WI38 (cell line): ENCODE measurements around the gene SLC22A7.

Experiments
- H3K4me3 ChIP-seq: 2 replicates; pipeline ENCODE4 v1.5.1; 2011; ENCODE audit warnings: low read depth, mild to moderate bottlenecking, control low read depth, low read length
- TF ChIP-seq, protein P1 (sequence below): IDR thresholded peaks from 2 replicates; pipeline ENCODE4 v1.5.1; 2012; ENCODE audit warnings: low read depth, mild to moderate bottlenecking, control low read depth, low read length

SLC22A7 gene

DNA sequence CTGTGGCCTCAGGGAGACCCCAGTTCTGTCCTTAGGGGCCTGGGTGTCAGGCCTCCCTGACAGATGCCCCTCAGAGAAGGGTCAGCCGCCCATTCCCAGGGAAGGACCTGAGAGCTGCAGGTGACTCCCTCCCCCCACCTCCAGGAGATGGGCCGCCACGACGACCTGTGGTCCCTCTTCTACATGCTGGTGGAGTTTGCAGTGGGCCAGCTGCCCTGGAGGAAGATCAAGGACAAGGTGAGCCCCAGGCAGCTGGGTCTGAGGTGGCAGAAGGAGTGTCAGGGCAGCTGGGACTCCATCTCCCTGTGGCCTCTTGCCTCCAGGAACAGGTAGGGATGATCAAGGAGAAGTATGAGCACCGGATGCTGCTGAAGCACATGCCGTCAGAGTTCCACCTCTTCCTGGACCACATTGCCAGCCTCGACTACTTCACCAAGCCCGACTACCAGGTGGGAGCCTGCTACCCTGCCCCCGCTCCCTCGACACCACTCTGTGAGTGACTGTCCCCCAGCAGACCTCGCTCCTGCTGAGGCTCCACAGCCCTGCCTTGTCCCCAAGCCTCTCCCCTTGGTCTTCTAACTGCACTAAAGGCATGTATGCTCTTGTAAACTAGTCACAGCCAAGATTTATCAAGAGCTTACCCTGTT lies 42.5 kb upstream of the SLC22A7 start:
- TF ChIP-seq, protein P1, sequence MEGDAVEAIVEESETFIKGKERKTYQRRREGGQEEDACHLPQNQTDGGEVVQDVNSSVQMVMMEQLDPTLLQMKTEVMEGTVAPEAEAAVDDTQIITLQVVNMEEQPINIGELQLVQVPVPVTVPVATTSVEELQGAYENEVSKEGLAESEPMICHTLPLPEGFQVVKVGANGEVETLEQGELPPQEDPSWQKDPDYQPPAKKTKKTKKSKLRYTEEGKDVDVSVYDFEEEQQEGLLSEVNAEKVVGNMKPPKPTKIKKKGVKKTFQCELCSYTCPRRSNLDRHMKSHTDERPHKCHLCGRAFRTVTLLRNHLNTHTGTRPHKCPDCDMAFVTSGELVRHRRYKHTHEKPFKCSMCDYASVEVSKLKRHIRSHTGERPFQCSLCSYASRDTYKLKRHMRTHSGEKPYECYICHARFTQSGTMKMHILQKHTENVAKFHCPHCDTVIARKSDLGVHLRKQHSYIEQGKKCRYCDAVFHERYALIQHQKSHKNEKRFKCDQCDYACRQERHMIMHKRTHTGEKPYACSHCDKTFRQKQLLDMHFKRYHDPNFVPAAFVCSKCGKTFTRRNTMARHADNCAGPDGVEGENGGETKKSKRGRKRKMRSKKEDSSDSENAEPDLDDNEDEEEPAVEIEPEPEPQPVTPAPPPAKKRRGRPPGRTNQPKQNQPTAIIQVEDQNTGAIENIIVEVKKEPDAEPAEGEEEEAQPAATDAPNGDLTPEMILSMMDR = no peak
- H3K4me3 ChIP-seq = no peak overlapping the region

DNA sequence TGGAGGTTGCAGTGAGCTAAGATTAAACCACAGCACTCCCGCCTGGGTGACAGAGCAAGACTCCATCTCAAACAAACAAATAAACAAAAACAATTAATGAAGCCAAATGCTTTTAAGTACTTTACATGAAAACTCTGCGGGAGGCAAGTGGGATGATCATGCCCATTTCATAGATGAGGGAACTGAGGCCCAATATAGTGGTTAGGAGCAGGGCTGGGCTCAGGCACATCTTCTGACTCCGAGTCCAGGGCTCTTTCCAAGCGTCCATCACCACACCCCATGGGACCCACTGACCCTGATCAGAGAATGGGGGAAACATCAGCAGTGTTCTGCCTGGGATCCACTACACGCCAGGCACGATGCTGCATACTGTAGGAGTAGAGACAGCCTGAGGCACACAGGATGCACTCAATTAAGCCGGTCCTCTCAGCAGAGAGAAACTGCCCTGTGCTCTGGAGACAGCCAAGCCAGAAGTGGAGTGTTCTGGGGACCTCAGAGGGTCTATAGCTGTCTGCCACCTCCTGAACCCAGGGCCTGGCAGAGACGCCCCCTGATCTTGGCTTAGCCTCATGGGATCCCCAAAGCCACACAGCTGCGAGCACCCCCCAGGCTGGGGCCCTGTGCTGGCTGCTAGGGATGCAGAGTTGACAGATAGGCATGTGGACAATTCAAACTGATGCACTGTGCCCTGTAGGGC lies 41.2 kb upstream of the SLC22A7 start:
- H3K4me3 ChIP-seq = no peak overlapping the region
- TF ChIP-seq, protein P1 = no peak

- TF ChIP-seq, protein P1 = no peak
- no peak overlapping the region for H3K4me3 ChIP-seq
Observed at GRCh38 chr6:43257367-43258145, 40.5 kb upstream of the SLC22A7 start.

DNA sequence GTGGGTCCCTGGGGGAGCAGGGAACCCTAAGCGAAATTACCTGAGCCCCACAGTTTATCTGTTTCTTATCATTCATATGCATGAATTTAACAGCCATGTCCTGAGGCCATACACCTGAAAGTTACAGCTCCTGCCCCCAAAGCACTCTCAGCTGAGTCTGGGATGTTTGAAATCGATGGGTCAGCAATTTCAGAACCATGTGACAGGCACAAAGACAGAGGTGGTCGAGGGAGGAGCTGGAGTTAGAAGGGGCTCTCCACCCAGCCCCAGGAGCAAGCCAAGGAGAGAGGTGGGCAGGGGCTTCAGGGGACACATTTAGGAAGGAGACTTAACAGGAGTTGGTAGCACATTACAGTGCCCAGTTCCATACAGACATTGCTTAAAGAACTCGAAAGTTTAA lies 39.9 kb upstream of the SLC22A7 start:
- TF ChIP-seq, protein P1 = no peak

GRCh38 chr6:43258807-43259686 lies 39.0 kb upstream of the SLC22A7 start:
- TF ChIP-seq, protein P1 = no peak
- H3K4me3 ChIP-seq = no peak overlapping the region

More for the DNA sequence above, 39.9 kb upstream of the SLC22A7 start:
- no peak overlapping the region for H3K4me3 ChIP-seq

- H3K4me3 ChIP-seq = no peak overlapping the region
- TF ChIP-seq, protein P1 = no peak
Observed at GRCh38 chr6:43260791-43261190, 37.3 kb upstream of the SLC22A7 start.
